GM12801 (cell line): ENCODE results near the gene ZDBF2.

Experiments
- CTCF ChIP-seq: IDR thresholded peaks from one replicate; pipeline ENCODE4 v1.5.1; 2011; ENCODE audit warnings: control low read depth; ENCODE audit not compliant: insufficient read length; ENCODE audit errors: extremely low read depth

The ZDBF2 gene

GRCh38 chr2:206343816-206344215 is 69.4 kb downstream of the ZDBF2 start:
- no peak for TF ChIP-seq CTCF

GRCh38 chr2:206345606-206346005 is 71.1 kb downstream of the ZDBF2 start:
- TF ChIP-seq CTCF, result no peak

GRCh38 chr2:206349375-206349774 is 74.9 kb downstream of the ZDBF2 start:
- no peak for TF ChIP-seq CTCF

GRCh38 chr2:206352571-206352970 is 78.1 kb downstream of the ZDBF2 start:
- TF ChIP-seq CTCF, result no peak

GRCh38 chr2:206353685-206354084 is 79.2 kb downstream of the ZDBF2 start:
- no peak for TF ChIP-seq CTCF

GRCh38 chr2:206354129-206354528 is 79.7 kb downstream of the ZDBF2 start:
- no peak for TF ChIP-seq CTCF

GRCh38 chr2:206361407-206362045 is 87.1 kb downstream of the ZDBF2 start:
- no peak for TF ChIP-seq CTCF
